PC-3 (cell line): ENCODE measurements around the gene DEFB132. TPM values are rescaled to one million over a fixed set of nuclear protein-coding genes. Genes with fewer than 3 reads are reported as not detected.
A peak's percentile ranks its signal among the peaks of the same experiment; 100 is the strongest.

Experiments used
- ATAC-seq: fragments of 200-7000 bp; cut with Tn5 transposase; 2 replicates; pipeline ENCODE4 v1.9.1; 2020; ENCODE audit warnings: mild to moderate bottlenecking, moderate library complexity
- BruUV-seq: library from RNA; stranded (reverse); fragments of 400-500 nt; replicated peaks from 2 replicates; lab custom pipeline; 2021; lab: Mats Ljungman, UMichigan
- CTCF ChIA-PET: fragments of 300-600 bp; sonication (Branson Sonifier 250); formaldehyde crosslinking; loops from one replicate; lab custom pipeline; 2022; ENCODE audit warnings: antibody characterized with exemption; lab: Charles Lee
- POLR2A ChIA-PET: fragments of 300-600 bp; sonication (Branson Sonifier 250); formaldehyde crosslinking; loops from one replicate; lab custom pipeline; 2022; ENCODE audit warnings: antibody characterized with exemption; ENCODE audit not compliant: unreplicated experiment; lab: Charles Lee
- DNase-seq: peaks from one replicate; pipeline ENCODE4 v3.0.0-alpha.2; 2015
- H2AFZ ChIP-seq: fragments of 300-600 bp; sonication (generic); 2 replicates; pipeline ENCODE4 v1.6.0; 2016; ENCODE audit warnings: antibody characterized with exemption, low read length
- H3F3A ChIP-seq: fragments of 300-600 bp; sonication (generic); one replicate; pipeline ENCODE4 v1.6.0; 2017; ENCODE audit warnings: antibody characterized with exemption, low read length, control low read depth, mild to moderate bottlenecking; ENCODE audit not compliant: unreplicated experiment
- H3K27ac ChIP-seq: fragments of 300-600 bp; sonication (generic); 2 replicates; pipeline ENCODE4 v1.5.1; 2016; ENCODE audit warnings: mild to moderate bottlenecking, low read length
- H3K27me3 ChIP-seq: fragments of 300-600 bp; sonication (generic); 2 replicates; pipeline ENCODE4 v1.6.1; 2016; ENCODE audit warnings: low read length, mixed read lengths
- H3K36me3 ChIP-seq: fragments of 300-600 bp; sonication (generic); 2 replicates; pipeline ENCODE4 v1.6.1; 2016; ENCODE audit warnings: low read depth, mixed run types, low read length, mixed read lengths
- H3K4me1 ChIP-seq: fragments of 300-600 bp; sonication (generic); 2 replicates; pipeline ENCODE4 v1.5.1; 2016; ENCODE audit warnings: low read length; ENCODE audit not compliant: insufficient read depth
- H3K4me2 ChIP-seq: fragments of 300-600 bp; sonication (generic); 2 replicates; pipeline ENCODE4 v1.6.0; 2016; ENCODE audit warnings: low read length
- H3K4me3 ChIP-seq: fragments of 300-600 bp; sonication (generic); 2 replicates; pipeline ENCODE4 v1.5.1; 2016; ENCODE audit warnings: mild to moderate bottlenecking, low read length, mixed read lengths
- H3K79me2 ChIP-seq: fragments of 300-600 bp; sonication (generic); 2 replicates; pipeline ENCODE4 v1.6.1; 2017; ENCODE audit warnings: low read length, mixed read lengths
- H3K9ac ChIP-seq: fragments of 300-600 bp; sonication (generic); 2 replicates; pipeline ENCODE4 v1.6.0; 2016; ENCODE audit warnings: mild to moderate bottlenecking, low read length
- H3K9me2 ChIP-seq: fragments of 300-600 bp; sonication (generic); replicated peaks from 2 replicates; pipeline ENCODE4 v1.6.1; 2016; ENCODE audit warnings: mixed run types, low read length, mixed read lengths
- H3K9me3 ChIP-seq: fragments of 300-600 bp; sonication (generic); 2 replicates; pipeline ENCODE4 v1.6.1; 2016; ENCODE audit warnings: low read length, mixed read lengths
- H4K20me1 ChIP-seq: fragments of 300-600 bp; sonication (generic); 2 replicates; pipeline ENCODE4 v1.6.1; 2016; ENCODE audit warnings: low read length, mixed read lengths
- CTCF ChIP-seq: fragments of 300-600 bp; sonication (generic); conservative IDR thresholded peaks from 2 replicates; pipeline ENCODE4 v1.5.1; 2017; ENCODE audit warnings: antibody characterized with exemption, low read depth, mild to moderate bottlenecking, low read length
- EZH2 ChIP-seq: fragments of 300-600 bp; sonication (generic); IDR thresholded peaks from one replicate; pipeline ENCODE4 v1.6.1; 2017; ENCODE audit warnings: antibody characterized with exemption, mild to moderate bottlenecking, low read length; ENCODE audit not compliant: unreplicated experiment
- EZH2phosphoT487 ChIP-seq: fragments of 300-600 bp; sonication (generic); IDR thresholded peaks from 2 replicates; pipeline ENCODE4 v1.6.1; 2018; ENCODE audit warnings: mild to moderate bottlenecking, antibody characterized with exemption, low read length, borderline replicate concordance
- intact Hi-C: fragments of 100-400 bp; cut with micrococcal nuclease; formaldehyde crosslinking; loops from 2 replicates; pipeline ENCODE4 v1.9.0; 2023
- total RNA-seq: library from RNA; depleted of rRNA; stranded (reverse); fragments of >200 nt; gene quantifications from 2 replicates; pipeline ENCODE4 v1.2.3, GENCODE V29; 2014

The DEFB132 gene
- total RNA-seq, 1 experiment from 2014 or later: not detected

GRCh38 chr20:258269-258858 lies 840 bp downstream of the DEFB132 start:
- intact Hi-C loops: no loop called here
- Histone ChIP-seq H3K27ac (no peak overlapping the region), H3K79me2 (no peaks in the 10 kb centered on the region), H3K4me2 (no peak overlapping the region), H3K9me2 (no peaks in the 10 kb centered on the region), H3K9ac (no peak overlapping the region), H3K4me1 (no peaks in the 10 kb centered on the region), H3K27me3 (peaks cover 27% of the 10 kb centered on the region), H3K4me3 (no peak overlapping the region), H4K20me1 (no peaks in the 10 kb centered on the region), H3K36me3 (no peaks in the 10 kb centered on the region), H3K9me3 (no peaks in the 10 kb centered on the region), H3F3A (no peaks in the 10 kb centered on the region), H2AFZ (no peak overlapping the region)
- TF ChIP-seq EZH2 (no peak), CTCF (no peak), EZH2phosphoT487 (no peak)
- ChIA-PET POLR2A (interaction anchor here (0.6 kb wide), 1 partner anchor 42 kb away, joined by 4 read pairs; no protein-coding TSS in a partner anchor), CTCF (no interaction called here)
- no TSS peak for BruUV-seq
- DNase-seq (no peak), ATAC-seq (no peak)

GRCh38 chr20:258963-259362 lies 1.4 kb downstream of the DEFB132 start:
- TF ChIP-seq CTCF (peak; percentile 41; the same call in 1 of the 2 replicates), EZH2 (no peak)
- Histone ChIP-seq H3K4me1 (no peaks in the 10 kb centered on the region), H3K36me3 (no peaks in the 10 kb centered on the region), H3K4me2 (no peak overlapping the region), H3K79me2 (no peaks in the 10 kb centered on the region), H3K9ac (no peak overlapping the region), H3F3A (no peaks in the 10 kb centered on the region), H3K9me2 (no peaks in the 10 kb centered on the region), H3K9me3 (no peaks in the 10 kb centered on the region), H3K27me3 (peaks cover 27% of the 10 kb centered on the region), H2AFZ (no peak overlapping the region), H3K27ac (no peak overlapping the region), H4K20me1 (no peaks in the 10 kb centered on the region), H3K4me3 (no peak overlapping the region)
- ChIA-PET CTCF (no interaction called here), POLR2A (interaction anchor here (0.6 kb wide), 1 partner anchor 41 kb away, joined by 4 read pairs; no protein-coding TSS in a partner anchor)
- DNase-seq: peak; percentile 32
- intact Hi-C loops: no loop called here
- no TSS peak for BruUV-seq
- peak; percentile 75 for ATAC-seq

- no peaks in the 10 kb centered on the region for H3K79me2 ChIP-seq
- no peaks in the 10 kb centered on the region for H3K36me3 ChIP-seq
- intact Hi-C loops: no loop called here
- H3K4me1 ChIP-seq: no peaks in the 10 kb centered on the region
- DNase-seq (no peak), ATAC-seq (no peak)
- H3K27me3 ChIP-seq: peaks cover 19% of the 10 kb centered on the region; the same call in 1 of the 2 replicates
- no peak overlapping the region for H3K4me2 ChIP-seq
- no TSS peak for BruUV-seq
- no peak overlapping the region for H3K4me3 ChIP-seq
- no peak overlapping the region for H3K9ac ChIP-seq
- H3K9me3 ChIP-seq: no peaks in the 10 kb centered on the region
- CTCF ChIA-PET: no interaction called here
- POLR2A ChIA-PET: no interaction called here
- no peaks in the 10 kb centered on the region for H3F3A ChIP-seq
- no peaks in the 10 kb centered on the region for H4K20me1 ChIP-seq
- TF ChIP-seq EZH2 (no peak), CTCF (no peak), EZH2phosphoT487 (no peak)
- no peak overlapping the region for H2AFZ ChIP-seq
- H3K27ac ChIP-seq: no peak overlapping the region
- H3K9me2 ChIP-seq: no peaks in the 10 kb centered on the region
Observed at GRCh38 chr20:259981-260380, 2.5 kb downstream of the DEFB132 start.
